Lung (tissue), 12 donors: ENCODE data around the gene ASCC3. TPM values are rescaled to one million over a fixed set of nuclear protein-coding genes. Genes with fewer than 3 reads are reported as not detected.

Experiments used
- ATAC-seq: fragments of 200-7000 bp; cut with Tn5 transposase; one replicate; pipeline ENCODE4 v1.9.1; 2020; ENCODE audit warnings: moderate number of reproducible peaks; ENCODE audit not compliant: insufficient read depth, low FRiP score
- DNase-seq, 3 donors: peaks; one replicate each; pipeline ENCODE4 v3.0.0-alpha.2; 2013 to 2017
- H3K27ac ChIP-seq, 2 donors: one replicate each; pipeline ENCODE4 v1.5.1; 2013; ENCODE audit warnings: mild to moderate bottlenecking in 2 of 2, moderate library complexity in 2 of 2, control low read depth in 1 of 2, inconsistent platforms in 1 of 2, low read depth in 1 of 2, low read length in 1 of 2
- H3K27me3 ChIP-seq, 3 donors: one replicate each; pipeline ENCODE4 v1.5.1; 2013; ENCODE audit warnings: low read length in 2 of 3; ENCODE audit not compliant: control insufficient read depth in 3 of 3, insufficient read depth in 3 of 3
- H3K36me3 ChIP-seq, 4 donors: one replicate each; pipeline ENCODE4 v1.5.1; 2013; ENCODE audit warnings: low read length in 4 of 4, mild to moderate bottlenecking in 1 of 4, moderate library complexity in 1 of 4; ENCODE audit not compliant: control insufficient read depth in 4 of 4, insufficient read depth in 4 of 4
- H3K4me1 ChIP-seq, 5 donors: one replicate each; pipeline ENCODE4 v1.5.1; 2013; ENCODE audit warnings: low read length in 5 of 5, mild to moderate bottlenecking in 2 of 5, moderate library complexity in 1 of 5; ENCODE audit not compliant: control insufficient read depth in 5 of 5, insufficient read depth in 5 of 5
- H3K4me3 ChIP-seq: one replicate; pipeline ENCODE4 v1.5.1; 2013; ENCODE audit warnings: mild to moderate bottlenecking, control low read depth, moderate library complexity
- H3K9ac ChIP-seq, 2 donors: one replicate each; pipeline ENCODE4 v1.5.1; 2013; ENCODE audit warnings: low read length in 2 of 2, control low read depth in 1 of 2; ENCODE audit not compliant: insufficient read depth in 1 of 2
- H3K9me3 ChIP-seq, 4 donors: one replicate each; pipeline ENCODE4 v1.5.1; 2013; ENCODE audit warnings: low read length in 3 of 4, mild to moderate bottlenecking in 1 of 4, moderate library complexity in 1 of 4; ENCODE audit not compliant: control insufficient read depth in 4 of 4, insufficient read depth in 3 of 4
- CTCF ChIP-seq: IDR thresholded peaks from 2 replicates; pipeline ENCODE4 v1.5.1; 2012; ENCODE audit warnings: mild to moderate bottlenecking; ENCODE audit errors: control extremely low read depth, extremely low read depth
- WGBS, 2 donors: extraction: QIAGEN DNeasy Blood & Tissue Kit; methylation state at CpG; one replicate each; pipeline ENCODE4 v1.1.7; 2013; 5-methylcytosine and 5-hydroxymethylcytosine counted together
- polyA plus RNA-seq, 2 donors: library from polyadenylated mRNA; stranded (reverse); fragments of 200-250 nt; gene quantifications; one replicate each; pipeline ENCODE4 v1.2.1, GENCODE V29; 2013
- total RNA-seq, 2 donors: library from RNA; depleted of rRNA in 1 of 2; stranded (reverse); fragments of >200 nt in 1 of 2; gene quantifications; one replicate each; pipeline ENCODE4 v1.2.1, GENCODE V29; 2014 to 2021
- donor health status: control.
- donor health status: control.
- donor health status: Bipolar disorder and iron deficiency.
- donor health status: healthy.
- donor health status: DM: yes; HTN: yes; CAD: no.

ASCC3 gene
- total and polyA plus RNA-seq, 4 donors: 5.3 to 49.2 (median 22.0) TPM

GRCh38 chr6:100719883-100720682 lies 161.0 kb downstream of the ASCC3 start:
- Histone ChIP-seq H3K9ac (no peak overlapping the region), H3K4me1 (peaks cover 0 to 2% (median 0%) of the 10 kb centered on the region in 5 donors), H3K27ac (no peak overlapping the region), H3K9me3 (no peaks in the 10 kb centered on the region), H3K36me3 (no peaks in the 10 kb centered on the region), H3K4me3 (no peak overlapping the region), H3K27me3 (no peaks in the 10 kb centered on the region)
- WGBS, 2 donors: 55 to 70% methylated on average over 5 of the region's 5 CpGs
- ATAC-seq (no peak), DNase-seq (peak in 2 of 3 donors; percentile 40 to 45)
- TF ChIP-seq CTCF: no peak

GRCh38 chr6:100712997-100713396 lies 168.1 kb downstream of the ASCC3 start:
- 97 to 99% methylated on average over 6 of the region's 6 CpGs for WGBS, 2 donors
- Histone ChIP-seq H3K9me3 (no peaks in the 10 kb centered on the region), H3K27me3 (no peaks in the 10 kb centered on the region), H3K4me3 (no peak overlapping the region), H3K9ac (no peak overlapping the region), H3K27ac (no peak overlapping the region), H3K36me3 (no peaks in the 10 kb centered on the region), H3K4me1 (no peaks in the 10 kb centered on the region)
- DNase-seq: no peak
- no peak for ATAC-seq
- no peak for TF ChIP-seq CTCF

GRCh38 chr6:100706491-100706890 lies 174.6 kb downstream of the ASCC3 start:
- TF ChIP-seq CTCF: no peak
- no peaks in the 10 kb centered on the region for H3K4me1 ChIP-seq
- H3K36me3 ChIP-seq: peaks cover 0 to 3% (median 0%) of the 10 kb centered on the region in 4 donors
- DNase-seq (no peak), ATAC-seq (no peak)
- no peak overlapping the region for H3K9ac ChIP-seq
- H3K4me3 ChIP-seq: no peak overlapping the region
- H3K9me3 ChIP-seq: no peaks in the 10 kb centered on the region
- 92 to 96% methylated on average over 2 of the region's 2 CpGs for WGBS, 2 donors
- no peak overlapping the region for H3K27ac ChIP-seq
- H3K27me3 ChIP-seq: no peaks in the 10 kb centered on the region
